Activated B cell treated with CpG ODN at 0.5 μM for 24 hours (primary cell): ENCODE data around the gene ARHGAP9. TPM values are rescaled to one million over a fixed set of nuclear protein-coding genes. Genes with fewer than 3 reads are reported as not detected.
"Not testable (repeated sequence)": the region's sequence is repeated elsewhere in the genome, so short reads cannot be mapped to it uniquely, and the experiment has no call there.

Experiments used
- ATAC-seq: fragments of 200-7000 bp; cut with Tn5 transposase; one replicate; pipeline ENCODE4 v1.10.0; 2021; ENCODE audit warnings: low read depth, mild to moderate bottlenecking, moderate library complexity
- CTCF ChIA-PET: fragments of 350-600 bp; sonication (Branson Sonifier 250); formaldehyde crosslinking; loops from one replicate; lab custom pipeline; 2021; ENCODE audit warnings: antibody characterized with exemption; lab: Charles Lee
- POLR2A ChIA-PET: fragments of 350-600 bp; sonication (Branson Sonifier 250); formaldehyde crosslinking; loops from one replicate; lab custom pipeline; 2021; ENCODE audit warnings: antibody characterized with exemption; lab: Charles Lee
- DNase-seq: peaks from one replicate; pipeline ENCODE4 v3.0.0; 2022
- H3K27ac Mint-ChIP-seq: one replicate; pipeline ENCODE4 v1.8.0; 2020; ENCODE audit warnings: mixed read lengths
- H3K27me3 Mint-ChIP-seq: one replicate; pipeline ENCODE4 v1.8.0; 2021; ENCODE audit warnings: mixed read lengths
- H3K36me3 Mint-ChIP-seq: one replicate; pipeline ENCODE4 v1.8.0; 2021; ENCODE audit warnings: low read depth, mixed read lengths
- H3K4me1 Mint-ChIP-seq: one replicate; pipeline ENCODE4 v1.8.0; 2021; ENCODE audit warnings: mixed read lengths
- H3K4me3 Mint-ChIP-seq: one replicate; pipeline ENCODE4 v1.8.0; 2020; ENCODE audit warnings: mild to moderate bottlenecking, mixed read lengths
- H3K9me3 Mint-ChIP-seq: one replicate; pipeline ENCODE4 v1.8.0; 2020; ENCODE audit warnings: mixed read lengths
- CTCF ChIP-seq: fragments of 200-600 bp; IDR thresholded peaks from one replicate; pipeline ENCODE4 v1.8.0; 2022; ENCODE audit warnings: antibody characterized with exemption, mild to moderate bottlenecking
- intact Hi-C: fragments of 100-400 bp; cut with micrococcal nuclease; formaldehyde crosslinking; loops from one replicate; pipeline ENCODE4 v1.15.1; 2024
- total RNA-seq: library from RNA; stranded (reverse); gene quantifications from 2 replicates; pipeline ENCODE4 v1.2.3, GENCODE V29; 2022

Gene ARHGAP9
- total RNA-seq, 1 donor from 2014 or later: 98.8 TPM

GRCh38 chr12:57516617-57517153 is 37.0 kb upstream of the ARHGAP9 start:
- no peak for TF ChIP-seq CTCF
- CTCF ChIA-PET: interaction anchor here (0.7 kb wide), 1 partner anchor 74 kb away, joined by 3 read pairs; no protein-coding TSS in a partner anchor
- no peak overlapping the region for H3K27ac Mint-ChIP-seq
- H3K4me1 Mint-ChIP-seq: peaks cover 35% of the 10 kb centered on the region
- no peaks in the 10 kb centered on the region for H3K27me3 Mint-ChIP-seq
- no peak for DNase-seq
- H3K4me3 Mint-ChIP-seq: no peak overlapping the region
- POLR2A ChIA-PET: interaction anchor here (0.6 to 1.4 kb wide), 3 partner anchors 29 to 35 kb away, joined by 3 read pairs; partner anchors contain the start of gene MARS1
- H3K9me3 Mint-ChIP-seq: no peaks in the 10 kb centered on the region
- no peak for ATAC-seq
- peaks cover 83% of the 10 kb centered on the region for H3K36me3 Mint-ChIP-seq
- intact Hi-C loops: no loop called here

- ChIA-PET CTCF (no interaction called here), POLR2A (interaction anchor here (0.6 to 1.8 kb wide), 7 partner anchors 12 to 107 kb away, joined by 3 to 5 read pairs (median 3); no protein-coding TSS in a partner anchor)
- DNase-seq (no peak), ATAC-seq (no peak)
- H3K27ac Mint-ChIP-seq: peak overlapping the region; percentile 46
- H3K4me1 Mint-ChIP-seq: peaks cover 29% of the 10 kb centered on the region
- no peak overlapping the region for H3K4me3 Mint-ChIP-seq
- intact Hi-C loops: no loop called here
- no peak for TF ChIP-seq CTCF
- no peaks in the 10 kb centered on the region for H3K27me3 Mint-ChIP-seq
- H3K9me3 Mint-ChIP-seq: no peaks in the 10 kb centered on the region
- peaks cover 90% of the 10 kb centered on the region for H3K36me3 Mint-ChIP-seq
Measured at GRCh38 chr12:57515934-57516541, 36.4 kb upstream of the ARHGAP9 start.

DNA sequence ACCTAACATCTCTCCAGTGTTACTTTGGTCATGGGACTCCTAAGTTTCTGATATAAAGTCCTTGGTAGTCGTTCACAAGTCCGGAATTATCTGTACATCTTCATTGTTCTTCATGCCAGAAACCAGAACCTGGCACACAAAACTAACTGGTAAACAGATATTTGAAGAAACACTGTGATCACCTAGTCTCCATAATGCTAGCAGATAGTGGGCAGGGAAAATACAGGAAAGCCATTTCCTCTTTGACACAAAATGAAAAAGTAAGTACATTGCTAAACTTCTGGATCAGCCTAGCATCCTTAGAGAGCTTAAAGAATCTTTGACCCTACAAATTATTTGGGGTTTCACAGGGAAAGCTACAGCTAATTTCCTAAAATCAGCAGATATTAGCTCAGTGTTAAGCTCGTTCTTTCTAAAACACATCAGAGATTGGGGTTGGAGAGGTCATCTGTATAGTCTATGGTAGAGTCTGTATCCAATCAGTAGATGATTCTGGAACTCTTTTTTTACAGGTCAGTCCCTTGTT is 35.8 kb upstream of the ARHGAP9 start:
- DNase-seq: no peak
- H3K9me3 Mint-ChIP-seq: no peaks in the 10 kb centered on the region
- no peaks in the 10 kb centered on the region for H3K27me3 Mint-ChIP-seq
- intact Hi-C loops: no loop called here
- peaks cover 92% of the 10 kb centered on the region for H3K36me3 Mint-ChIP-seq
- ATAC-seq: no peak
- CTCF ChIA-PET: no interaction called here
- H3K4me3 Mint-ChIP-seq: no peak overlapping the region
- POLR2A ChIA-PET: interaction anchor here (0.6 to 1.8 kb wide), 8 partner anchors 11 to 107 kb away, joined by 3 to 5 read pairs (median 3); no protein-coding TSS in a partner anchor
- peak overlapping the region; percentile 46 for H3K27ac Mint-ChIP-seq
- TF ChIP-seq CTCF: no peak
- peaks cover 24% of the 10 kb centered on the region for H3K4me1 Mint-ChIP-seq

DNA sequence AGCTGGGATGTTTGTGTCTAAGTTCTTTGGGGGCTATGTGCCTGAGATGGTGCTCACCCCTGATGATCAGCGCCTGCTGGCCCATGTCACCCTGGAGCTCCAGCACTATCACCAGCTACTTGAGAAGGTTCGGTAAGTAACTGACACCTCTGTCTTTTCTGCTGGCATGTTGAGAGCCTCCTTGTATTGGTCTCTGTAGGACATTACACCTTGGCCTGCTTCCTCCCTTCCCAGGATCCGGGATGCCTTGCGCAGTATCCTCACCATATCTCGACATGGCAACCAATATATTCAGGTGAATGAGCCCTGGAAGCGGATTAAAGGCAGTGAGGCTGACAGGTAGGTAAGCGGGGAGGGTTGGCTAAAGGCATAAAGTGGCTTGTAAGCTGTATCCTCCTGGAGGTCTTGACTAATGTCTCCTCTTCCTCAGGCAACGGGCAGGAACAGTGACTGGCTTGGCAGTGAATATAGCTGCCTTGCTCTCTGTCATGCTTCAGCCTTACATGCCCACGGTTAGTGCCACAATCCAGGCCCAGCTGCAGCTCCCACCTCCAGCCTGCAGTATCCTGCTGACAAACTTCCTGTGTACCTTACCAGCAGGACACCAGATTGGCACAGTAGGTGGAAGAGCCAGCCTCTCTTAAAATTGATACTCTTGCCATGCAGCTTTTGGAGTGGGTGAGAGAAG is 35.2 kb upstream of the ARHGAP9 start:
- ATAC-seq (no peak), DNase-seq (no peak)
- Mint-ChIP-seq H3K27me3 (no peaks in the 10 kb centered on the region), H3K36me3 (peaks cover 90% of the 10 kb centered on the region), H3K27ac (no peak overlapping the region), H3K4me3 (no peak overlapping the region), H3K4me1 (peaks cover 21% of the 10 kb centered on the region), H3K9me3 (no peaks in the 10 kb centered on the region)
- POLR2A ChIA-PET: interaction anchor here (0.6 to 1.8 kb wide), 9 partner anchors 10 to 151 kb away, joined by 3 to 7 read pairs (median 4); partner anchors contain the start of gene DCTN2
- CTCF ChIA-PET: no interaction called here
- TF ChIP-seq CTCF: no peak
- intact Hi-C loops: no loop called here

GRCh38 chr12:57514246-57514645 is 34.6 kb upstream of the ARHGAP9 start:
- H3K27ac Mint-ChIP-seq, CTCF ChIA-PET, DNase-seq, H3K4me3 Mint-ChIP-seq, H3K9me3 Mint-ChIP-seq, H3K27me3 Mint-ChIP-seq, ATAC-seq, intact Hi-C loops: not testable (repeated sequence)
- Mint-ChIP-seq H3K4me1 (peaks cover 18% of the 10 kb centered on the region), H3K36me3 (peaks cover 90% of the 10 kb centered on the region)
- POLR2A ChIA-PET: interaction anchor here (0.6 to 1.1 kb wide), 8 partner anchors 9 to 181 kb away, joined by 3 to 11 read pairs (median 6); partner anchors contain the start of genes DCTN2 and MBD6

- H3K9me3 Mint-ChIP-seq, DNase-seq, H3K27ac Mint-ChIP-seq, H3K4me3 Mint-ChIP-seq, H3K27me3 Mint-ChIP-seq, intact Hi-C loops, CTCF ChIA-PET, ATAC-seq: not testable (repeated sequence)
- Mint-ChIP-seq H3K36me3 (peaks cover 90% of the 10 kb centered on the region), H3K4me1 (peaks cover 13% of the 10 kb centered on the region)
- POLR2A ChIA-PET: interaction anchor here (0.6 to 1.1 kb wide), 5 partner anchors 9 to 181 kb away, joined by 3 to 11 read pairs (median 6); partner anchors contain the start of gene MBD6
Measured at GRCh38 chr12:57513677-57514076, 34.0 kb upstream of the ARHGAP9 start.
